ENCODE data around the gene PFN3. TPM values are rescaled to one million over a fixed set of nuclear protein-coding genes. Genes with fewer than 3 reads are reported as not detected.
A peak's percentile ranks its signal among the peaks of the same experiment; 100 is the strongest.

PFN3 gene
- total RNA-seq, 1 experiment from 2014 or later, result not detected

DNA sequence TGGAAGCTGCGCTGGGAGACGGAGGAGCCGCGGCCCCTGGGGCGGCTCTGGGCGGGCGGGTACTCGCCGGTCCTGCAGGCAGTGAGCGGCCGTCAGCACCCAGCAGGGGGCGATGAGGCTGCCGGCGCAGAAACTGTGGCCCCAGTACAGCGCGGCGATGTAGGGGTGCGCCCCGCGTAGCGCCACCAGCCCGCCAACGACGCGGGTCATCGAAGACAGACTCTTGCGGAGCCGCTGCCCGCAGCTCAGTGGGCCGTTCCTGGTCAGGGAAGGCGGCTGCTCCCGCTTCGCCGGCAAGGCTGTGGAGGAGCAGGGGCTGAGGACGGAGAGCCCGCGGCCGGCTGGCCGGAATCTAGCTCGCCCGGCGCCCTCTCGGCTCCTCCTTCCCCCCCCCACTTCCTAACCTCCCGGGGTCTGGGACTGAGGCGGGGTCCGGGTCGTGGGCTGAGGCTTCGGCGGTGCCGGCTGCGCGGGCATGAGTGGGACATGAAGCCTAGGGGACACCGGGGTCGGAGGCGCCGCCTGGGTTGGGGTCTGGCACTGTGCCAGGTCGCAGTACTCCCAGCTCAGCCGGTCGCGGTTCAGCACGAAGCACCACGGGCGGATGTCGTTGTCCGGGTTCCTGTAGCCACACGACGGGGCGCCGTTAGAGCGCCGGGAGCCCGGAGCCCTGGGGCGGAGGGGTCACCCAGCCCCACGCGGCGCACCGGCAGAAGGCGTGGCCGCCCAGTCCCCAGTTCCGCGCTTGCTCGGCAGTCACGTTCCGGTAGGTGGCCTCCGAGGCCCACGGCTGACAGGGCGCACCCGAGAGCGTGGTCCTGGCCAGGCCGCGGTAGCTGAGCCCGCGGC is 3.6 kb upstream of the PFN3 start:
- in situ Hi-C loops (cut with HindIII; ENCODE audit: low sequenced_read_pairs), result no loop called here
- peak; percentile 70 for DNase-seq (ENCODE audit: low spot score)

GRCh38 chr5:177403102-177403791 is 2.8 kb upstream of the PFN3 start:
- in situ Hi-C loops (cut with HindIII; ENCODE audit: low sequenced_read_pairs), result no loop called here
- no peak for DNase-seq (ENCODE audit: low spot score)

- DNase-seq (ENCODE audit: low spot score), result peak; percentile 55
- in situ Hi-C loops (cut with HindIII; ENCODE audit: low sequenced_read_pairs), result no loop called here
Observed at GRCh38 chr5:177402271-177403043, 2.0 kb upstream of the PFN3 start.

DNA sequence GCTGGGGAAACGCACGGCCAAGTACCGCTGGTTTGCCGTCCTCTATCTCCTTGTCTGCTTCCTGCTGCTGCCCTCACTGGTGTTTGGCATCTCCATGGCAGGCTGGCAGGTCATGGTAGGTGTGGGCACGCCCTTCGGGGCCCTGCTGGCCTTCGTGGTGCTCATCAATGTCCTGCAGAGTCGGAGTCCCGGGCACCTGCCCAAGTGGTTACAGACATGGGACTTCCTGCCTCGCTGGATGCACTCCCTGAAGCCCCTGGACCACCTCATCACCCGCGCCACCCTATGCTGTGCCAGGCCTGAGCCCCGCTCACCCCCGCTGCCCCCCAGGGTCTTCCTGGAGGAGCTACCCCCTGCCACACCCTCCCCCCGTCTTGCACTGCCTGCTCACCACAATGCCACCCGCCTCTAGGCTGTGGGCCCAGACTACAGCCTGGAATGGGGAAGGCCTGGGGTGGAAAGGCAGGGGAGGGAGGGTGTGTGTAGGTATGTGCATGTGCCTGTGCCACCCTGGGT is 2.5 kb downstream of the PFN3 start:
- no peak for DNase-seq (ENCODE audit: low spot score)
- in situ Hi-C loops (cut with HindIII; ENCODE audit: low sequenced_read_pairs), result no loop called here

DNA sequence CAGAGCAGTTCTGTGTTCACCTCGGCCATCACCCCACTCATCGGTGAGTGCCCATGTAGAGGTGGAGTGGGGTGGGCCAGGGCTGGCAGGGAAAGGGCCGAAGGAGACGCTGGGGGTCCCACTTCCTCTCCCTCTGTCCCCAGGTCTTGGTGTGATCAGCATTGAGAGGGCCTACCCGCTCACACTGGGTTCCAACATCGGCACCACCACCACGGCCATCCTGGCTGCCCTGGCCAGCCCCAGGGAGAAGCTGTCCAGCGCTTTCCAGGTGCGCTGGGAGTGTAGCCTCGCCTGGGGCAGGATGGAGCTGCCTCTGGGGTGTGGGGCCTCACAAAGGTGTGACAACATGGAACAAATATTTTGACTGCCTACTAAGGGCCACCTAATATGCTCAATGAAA is 3.7 kb downstream of the PFN3 start:
- no peak for DNase-seq (ENCODE audit: low spot score)
- in situ Hi-C loops (cut with HindIII; ENCODE audit: low sequenced_read_pairs), result no loop called here

DNA sequence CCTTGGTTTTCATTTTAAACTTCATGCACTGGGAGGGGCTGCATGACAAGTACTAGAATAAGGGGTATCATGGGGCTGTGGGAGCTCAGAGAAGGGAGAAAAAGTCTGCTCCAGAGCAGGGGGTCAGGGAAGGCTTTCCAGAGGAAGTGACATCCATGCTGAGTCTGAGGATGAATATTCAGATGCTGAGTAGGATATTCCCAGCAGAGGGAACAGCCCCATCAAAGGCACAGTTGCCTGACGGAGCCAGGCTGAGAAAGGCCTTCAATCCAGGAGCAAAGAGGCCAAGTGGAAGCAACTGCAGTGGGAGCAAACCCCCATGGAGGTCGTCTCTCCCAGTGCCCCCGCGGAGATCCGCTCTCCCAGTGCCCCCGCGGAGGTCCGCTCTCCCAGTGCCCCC is 4.4 kb downstream of the PFN3 start:
- no peak for DNase-seq (ENCODE audit: low spot score)
- in situ Hi-C loops (cut with HindIII; ENCODE audit: low sequenced_read_pairs), result no loop called here

DNA sequence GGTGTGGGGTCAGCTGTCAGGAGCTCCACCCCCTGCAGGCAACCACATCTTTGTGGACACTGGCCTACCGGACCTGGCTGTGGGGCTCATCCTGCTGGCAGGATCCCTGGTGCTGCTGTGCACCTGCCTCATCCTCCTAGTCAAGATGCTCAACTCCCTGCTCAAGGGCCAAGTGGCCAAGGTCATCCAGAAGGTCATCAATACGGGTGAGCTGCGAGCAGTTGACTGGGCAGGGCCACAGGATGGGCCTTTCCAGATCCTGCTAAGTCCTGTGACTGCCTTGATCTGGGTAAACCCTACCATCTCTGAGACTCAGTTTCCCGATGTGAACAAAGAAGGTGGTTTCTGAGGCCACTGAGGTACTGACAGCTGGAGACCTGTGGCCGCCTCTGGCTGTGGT is 6.5 kb downstream of the PFN3 start:
- in situ Hi-C loops (cut with HindIII; ENCODE audit: low sequenced_read_pairs), result no loop called here
- no peak for DNase-seq (ENCODE audit: low spot score)

DNA sequence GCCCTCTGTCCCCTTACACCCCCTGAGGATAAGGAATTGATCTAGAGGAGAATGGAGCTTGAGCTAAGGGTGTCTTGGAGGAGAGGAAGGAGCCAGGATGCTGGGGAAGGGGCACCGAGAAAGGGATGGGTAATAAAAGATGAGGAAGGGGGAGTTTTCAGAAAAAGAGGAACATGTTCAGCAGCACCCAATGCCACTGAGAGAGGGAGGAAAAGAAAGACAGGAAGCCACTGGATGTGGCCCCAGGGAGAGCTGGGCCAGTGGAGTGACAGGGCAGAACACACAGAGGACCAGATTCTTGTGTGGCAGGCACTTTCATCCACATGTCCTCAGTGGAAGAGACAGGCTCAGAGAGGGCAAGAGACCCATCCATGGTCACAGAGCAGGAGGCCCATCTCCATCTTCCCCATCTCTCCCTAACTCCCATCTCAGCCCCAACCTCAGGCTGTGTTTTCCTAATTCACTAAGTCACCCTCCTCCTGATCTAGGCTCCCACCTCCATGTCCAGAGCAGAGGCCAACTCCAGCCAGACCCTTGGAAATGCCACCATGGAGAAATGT is 7.2 kb downstream of the PFN3 start:
- no peak for DNase-seq (ENCODE audit: low spot score)
- in situ Hi-C loops (cut with HindIII; ENCODE audit: low sequenced_read_pairs), result no loop called here

DNA sequence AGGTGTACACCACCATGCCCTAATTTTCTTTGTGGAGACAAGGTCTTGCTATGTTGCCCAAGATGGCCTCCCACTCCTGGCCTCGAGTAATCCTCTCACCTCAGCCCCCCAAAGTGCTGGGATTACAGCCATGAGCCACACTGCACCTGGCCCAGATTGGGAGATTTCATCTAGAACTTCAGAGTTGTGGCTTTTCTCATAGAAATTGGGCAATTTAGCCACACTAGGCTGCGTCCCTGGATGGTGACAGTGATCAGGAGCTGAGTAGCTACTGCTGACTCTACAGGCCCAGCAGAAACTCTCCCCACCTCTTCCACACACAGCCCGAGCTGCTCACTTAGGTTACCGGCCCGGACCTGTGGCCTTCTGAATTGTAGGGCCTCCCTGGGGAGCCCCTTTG is 7.7 kb downstream of the PFN3 start:
- DNase-seq (ENCODE audit: low spot score), result no peak
- in situ Hi-C loops (cut with HindIII; ENCODE audit: low sequenced_read_pairs), result no loop called here

DNA sequence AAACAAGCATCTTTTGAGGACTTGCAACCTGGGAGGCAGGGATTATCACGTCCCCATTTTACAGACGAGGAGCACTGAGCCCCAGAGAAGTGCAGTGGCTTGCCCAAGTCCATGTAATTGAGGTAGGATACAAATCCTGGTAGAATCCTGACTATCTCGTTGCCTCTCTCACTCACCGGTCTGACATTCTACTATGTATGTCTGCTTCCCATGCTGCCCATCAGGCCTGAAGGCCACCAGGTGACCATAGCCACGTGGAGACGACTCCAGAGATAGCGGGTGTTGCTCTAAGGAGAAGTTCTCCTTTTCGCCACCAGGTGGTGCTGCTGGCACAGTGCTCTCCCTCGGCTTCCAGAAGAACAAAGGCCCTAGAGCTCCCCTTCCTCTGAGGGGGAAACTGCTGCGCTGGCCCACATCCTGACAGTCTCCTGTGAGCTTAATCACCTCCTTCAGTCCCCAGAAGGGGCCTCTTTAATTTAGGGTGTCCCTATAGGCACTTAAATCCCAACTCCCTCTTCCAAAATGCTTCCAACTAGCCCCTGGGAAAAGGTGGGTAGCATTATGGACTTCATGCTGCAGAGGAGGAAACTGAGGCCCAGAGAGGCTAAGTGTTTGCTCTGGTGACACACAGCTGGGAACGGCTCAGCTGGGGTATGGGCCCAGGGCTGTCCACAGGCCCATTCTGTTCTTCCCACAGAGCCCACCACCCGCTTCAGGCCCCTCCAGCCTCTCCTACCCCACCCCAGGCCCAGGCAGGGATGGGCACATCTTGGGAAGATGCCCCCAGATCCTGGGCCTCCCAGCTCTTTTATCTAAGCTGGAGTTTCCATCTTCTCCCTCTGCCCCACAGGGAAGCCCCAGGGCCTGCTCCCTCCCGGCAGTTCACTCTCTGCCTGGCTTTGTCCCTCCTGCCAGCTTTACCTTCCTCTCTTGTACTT is 9.8 kb downstream of the PFN3 start:
- DNase-seq (ENCODE audit: low spot score), result peak; percentile 86
- in situ Hi-C loops (cut with HindIII; ENCODE audit: low sequenced_read_pairs), result no loop called here

DNA sequence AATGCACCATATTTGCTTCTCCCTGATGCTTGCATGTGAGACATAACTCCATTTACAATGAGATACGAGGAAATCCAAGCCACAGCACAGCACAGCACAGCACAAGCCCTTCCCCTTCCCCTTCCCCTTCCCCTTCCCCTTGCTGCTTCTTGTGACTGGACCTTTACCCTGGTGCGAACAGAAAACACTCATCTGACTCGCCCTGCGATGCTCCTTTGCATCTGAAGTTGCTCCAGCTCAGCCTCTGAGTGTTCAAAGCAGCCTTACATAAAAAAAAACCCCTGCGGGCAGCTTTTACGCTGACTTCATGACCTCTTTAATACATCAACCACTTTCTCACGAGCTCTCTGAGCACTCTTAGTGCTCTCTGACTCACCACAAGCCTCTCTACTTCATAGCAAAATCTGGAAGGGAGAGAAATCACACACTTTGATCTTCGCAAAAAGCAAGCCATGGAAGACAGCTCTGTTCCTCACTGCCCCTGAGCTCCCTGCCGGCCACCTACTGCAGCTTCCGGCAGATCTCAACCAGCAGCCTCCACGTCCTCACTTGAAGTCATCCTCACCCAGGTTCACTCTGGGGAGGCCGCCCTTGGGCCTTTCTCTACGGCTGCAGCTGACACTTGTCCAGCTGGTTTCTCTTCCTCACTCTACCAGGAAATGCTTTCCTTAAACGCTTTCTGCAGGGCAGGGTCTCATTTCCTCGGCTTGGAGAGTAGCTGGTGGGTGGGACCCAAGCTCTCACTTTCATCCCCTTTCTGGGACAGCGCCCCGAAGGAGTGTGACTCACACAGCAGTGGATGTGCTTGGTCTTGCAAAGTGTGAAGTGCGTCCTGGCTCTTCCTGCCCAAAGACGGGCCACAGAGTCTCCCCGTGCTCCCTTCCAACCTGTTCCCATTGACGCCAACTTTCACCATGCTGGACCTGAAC is 11.0 kb downstream of the PFN3 start:
- in situ Hi-C loops (cut with HindIII; ENCODE audit: low sequenced_read_pairs), result no loop called here
- DNase-seq (ENCODE audit: low spot score), result no peak

GRCh38 chr5:177388521-177389052 is 11.9 kb downstream of the PFN3 start:
- in situ Hi-C loops (cut with HindIII; ENCODE audit: low sequenced_read_pairs), result no loop called here
- DNase-seq (ENCODE audit: low spot score), result no peak

DNA sequence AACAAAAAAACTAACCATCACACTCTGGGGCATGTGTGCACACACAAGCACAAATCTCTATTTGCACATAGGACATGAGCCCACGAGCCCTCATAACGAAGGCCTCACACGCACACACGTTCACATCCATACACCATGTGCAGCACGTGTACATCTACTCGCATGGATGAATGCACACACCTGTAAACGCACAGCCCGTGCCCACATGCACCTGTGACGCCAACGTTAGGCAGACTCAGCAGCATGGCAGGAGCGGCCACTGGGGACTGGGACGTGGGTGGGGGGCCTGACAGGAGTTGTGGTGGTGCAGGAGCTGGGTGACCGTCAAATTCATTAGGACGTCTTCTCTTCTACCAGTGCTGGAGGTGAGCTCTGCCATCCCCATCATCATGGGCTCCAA is 13.1 kb downstream of the PFN3 start:
- no peak for DNase-seq (ENCODE audit: low spot score)
- in situ Hi-C loops (cut with HindIII; ENCODE audit: low sequenced_read_pairs), result no loop called here

GRCh38 chr5:177386542-177386941 is 13.9 kb downstream of the PFN3 start:
- in situ Hi-C loops (cut with HindIII; ENCODE audit: low sequenced_read_pairs), result no loop called here
- no peak for DNase-seq (ENCODE audit: low spot score)

GRCh38 chr5:177385720-177386119 is 14.7 kb downstream of the PFN3 start:
- DNase-seq (ENCODE audit: low spot score), result no peak
- in situ Hi-C loops (cut with HindIII; ENCODE audit: low sequenced_read_pairs), result no loop called here

DNA sequence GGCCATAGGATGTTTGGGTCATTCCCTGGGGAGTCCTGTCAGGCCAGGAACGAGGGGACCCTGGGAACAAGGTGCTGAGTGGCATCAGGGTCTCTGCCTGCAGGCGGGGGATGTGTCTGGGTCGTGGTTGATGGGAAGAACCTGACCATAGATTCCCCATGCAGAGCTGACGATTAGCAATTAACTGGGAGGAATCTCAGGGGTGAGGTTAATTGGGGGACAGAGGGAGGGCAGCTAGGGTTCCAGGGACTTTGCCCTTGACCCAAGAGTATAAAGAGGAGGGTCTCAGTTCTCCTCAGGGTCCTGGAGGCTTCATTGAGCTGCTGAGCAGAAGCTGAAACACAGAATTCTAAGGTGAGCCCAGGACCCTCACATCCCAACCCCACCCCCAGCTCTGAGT is 16.3 kb downstream of the PFN3 start, which contains the start of gene SLC34A1:
SLC34A1 (plus strand) TSS at position 301 of the 400 bp plus-strand sequence. CDS start 1,308 bp downstream, outside the sequence.
- in situ Hi-C loops (cut with HindIII; ENCODE audit: low sequenced_read_pairs), result no loop called here
- DNase-seq (ENCODE audit: low spot score), result no peak

DNA sequence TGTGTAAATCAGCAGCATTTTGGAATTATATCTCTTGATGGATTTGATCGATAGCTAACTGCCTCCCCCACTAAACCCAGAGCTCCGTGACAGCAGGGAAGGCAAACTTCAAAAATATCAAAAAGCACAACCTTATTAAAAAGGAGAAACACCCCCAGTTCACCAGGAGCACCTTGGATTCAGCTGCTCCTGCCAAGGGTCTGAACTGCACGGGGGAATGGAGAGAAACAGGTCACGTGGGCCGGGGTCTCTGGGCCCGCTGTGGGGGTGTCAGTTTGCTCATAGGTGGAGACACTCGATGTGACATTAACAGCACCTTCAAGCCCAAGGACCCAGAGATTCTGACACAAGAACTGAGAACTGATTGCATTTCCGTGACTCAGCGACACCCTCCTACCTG is 17.3 kb downstream of the PFN3 start:
- DNase-seq (ENCODE audit: low spot score), result no peak
- in situ Hi-C loops (cut with HindIII; ENCODE audit: low sequenced_read_pairs), result no loop called here
